GM12878 (cell line): ENCODE results near the gene OPA1. TPM values are rescaled to one million over a fixed set of nuclear protein-coding genes. Genes with fewer than 3 reads are reported as not detected.

Experiments
- ATAC-seq: fragments of 200-7000 bp; cut with Tn5 transposase; 3 replicates; pipeline ENCODE4 v1.9.1; 2020; ENCODE audit warnings: mild to moderate bottlenecking, moderate library complexity
- BruUV-seq: library from RNA; stranded (reverse); fragments of 400-500 nt; replicated peaks from 2 replicates; lab custom pipeline; 2021; lab: Mats Ljungman, UMichigan
- CTCF ChIA-PET: fragments of 300-600 bp; sonication (Branson Sonifier 250); formaldehyde crosslinking; extraction: SDS; loops from one replicate; lab custom pipeline; 2021; ENCODE audit warnings: inconsistent platforms; lab: Yijun Ruan, JAX
- POLR2A ChIA-PET: fragments of 350-600 bp; formaldehyde crosslinking; extraction: SDS; loops from one replicate; lab custom pipeline; 2021; ENCODE audit warnings: inconsistent platforms; lab: Charles Lee
- RAD21 ChIA-PET: fragments of 300-600 bp; sonication (Branson Sonifier 250); formaldehyde crosslinking; loops from one replicate; lab custom pipeline; 2023; ENCODE audit warnings: antibody characterized with exemption; ENCODE audit not compliant: unreplicated experiment; lab: Charles Lee
- SMC1A ChIA-PET: fragments of 300-600 bp; sonication (Branson Sonifier 250); formaldehyde crosslinking; loops from one replicate; lab custom pipeline; 2023; ENCODE audit not compliant: unreplicated experiment, uncharacterized antibody; lab: Charles Lee
- DNase-seq: peaks from one replicate; pipeline ENCODE4 v3.0.0-alpha.2; 2011; ENCODE audit warnings: low read depth, low spot score
- FAIRE-seq: peaks from 3 replicates; lab custom pipeline; 2011; peaks lifted over from hg19 to GRCh38; lab: Jason Lieb, UNC
- H2AFZ ChIP-seq: 2 replicates; pipeline ENCODE4 v1.6.0; 2011; ENCODE audit warnings: low read depth, low read length, control low read depth; ENCODE audit not compliant: control insufficient read depth
- H3K27ac ChIP-seq: 2 replicates; pipeline ENCODE4 v1.5.1; 2011; ENCODE audit warnings: control low read depth; ENCODE audit not compliant: control insufficient read depth, insufficient read depth
- H3K27me3 ChIP-seq, 2 experiments: replicated peaks in 1 of 2; 2 replicates each; pipeline versions ENCODE4 v1.6.0 to v1.6.1; 2011; ENCODE audit warnings: low read length in 1 of 2; ENCODE audit not compliant: control insufficient read depth in 2 of 2, insufficient read depth in 2 of 2
- H3K36me3 ChIP-seq, 2 experiments: 2 replicates each; pipeline ENCODE4 v1.5.1; 2011; ENCODE audit warnings: low read length in 1 of 2; ENCODE audit not compliant: control insufficient read depth in 2 of 2, insufficient read depth in 2 of 2
- H3K4me1 ChIP-seq: 2 replicates; pipeline ENCODE4 v1.6.1; 2011; ENCODE audit warnings: mild to moderate bottlenecking, low read length, moderate library complexity, mixed read lengths; ENCODE audit not compliant: control insufficient read depth, insufficient read depth
- H3K4me2 ChIP-seq: 2 replicates; pipeline ENCODE4 v1.6.0; 2011; ENCODE audit warnings: control low read depth; ENCODE audit not compliant: control insufficient read depth, insufficient read depth
- H3K4me3 ChIP-seq: fragments of 200-600 bp; sonication (generic); 2 replicates; pipeline ENCODE4 v1.5.1; 2016
- H3K79me2 ChIP-seq: 2 replicates; pipeline ENCODE4 v1.6.0; 2011; ENCODE audit warnings: low read length; ENCODE audit not compliant: control insufficient read depth, insufficient read depth
- H3K9ac ChIP-seq: 2 replicates; pipeline ENCODE4 v1.8.0; 2011; ENCODE audit warnings: low read length, control low read depth, mixed read lengths; ENCODE audit not compliant: control insufficient read depth, insufficient read depth
- H3K9me3 ChIP-seq: replicated peaks from 3 replicates; pipeline ENCODE4 v1.5.1; 2011; ENCODE audit warnings: mild to moderate bottlenecking, low read length; ENCODE audit not compliant: control insufficient read depth, insufficient read depth
- H4K20me1 ChIP-seq: 2 replicates; pipeline ENCODE4 v1.6.0; 2011; ENCODE audit not compliant: control insufficient read depth, insufficient read depth
- BCLAF1 ChIP-seq: fragments of 450-650 bp; IDR thresholded peaks from 2 replicates; pipeline ENCODE4 v1.6.1; 2017; ENCODE audit warnings: antibody characterized with exemption, mild to moderate bottlenecking, moderate library complexity
- EZH2 ChIP-seq: IDR thresholded peaks from 2 replicates; pipeline ENCODE4 v1.6.1; 2012; ENCODE audit warnings: low read depth, mild to moderate bottlenecking, control low read depth, inconsistent platforms, low read length, borderline replicate concordance; ENCODE audit not compliant: control insufficient read depth
- SIX5 ChIP-seq: IDR thresholded peaks from 2 replicates; pipeline ENCODE4 v1.6.1; 2011; ENCODE audit warnings: mild to moderate bottlenecking, low read depth, low read length, moderate library complexity; ENCODE audit not compliant: severe bottlenecking
- SKIL ChIP-seq: fragments of 450-650 bp; IDR thresholded peaks from 2 replicates; pipeline ENCODE4 v1.6.1; 2017; ENCODE audit warnings: mild to moderate bottlenecking, low read depth, inconsistent platforms; ENCODE audit not compliant: poor library complexity, severe bottlenecking
- SMARCA5 ChIP-seq: fragments of 450-650 bp; IDR thresholded peaks from 2 replicates; pipeline ENCODE4 v1.6.1; 2017; ENCODE audit warnings: mild to moderate bottlenecking
- TCF3 ChIP-seq: IDR thresholded peaks from 2 replicates; pipeline ENCODE4 v1.6.1; 2012; ENCODE audit warnings: low read depth, mild to moderate bottlenecking, low read length, borderline replicate concordance; ENCODE audit not compliant: insufficient read depth
- WGBS: methylation state at CpG from one replicate; pipeline ENCODE4 v1.1.6; 2016; ENCODE audit warnings: low lambda C conversion rate; ENCODE audit not compliant: insufficient replicate concordance, insufficient coverage; ENCODE audit errors: missing lambda C conversion rate; 5-methylcytosine and 5-hydroxymethylcytosine counted together
- in situ Hi-C: fragments of 300-500 bp; cut with MboI; formaldehyde crosslinking; loops from 9 replicates; pipeline ENCODE4 v1.14.3; 2018; ENCODE audit warnings: mixed read lengths
- intact Hi-C: fragments of 100-400 bp; cut with micrococcal nuclease; formaldehyde crosslinking; loops from one replicate; pipeline ENCODE4 v1.14.2; 2022; ENCODE audit not compliant: unreplicated experiment
- polyA plus RNA-seq, 11 experiments: library from polyadenylated mRNA; depleted of rRNA in 4 of 11; unstranded in 6 of 11; stranded (reverse) in 5 of 11; fragments of >200 nt; fragmentation: Nextera tagmentation in 4 of 11; fragmentation: Illumina TruSeq in 1 of 11; extraction: Ambion mirVana in 4 of 11; extraction: Trizol in 1 of 11; gene quantifications; 1 replicate in 1 of 11; 2 replicates in 10 of 11; pipeline versions ENCODE4 v1.2.1 to v1.2.3, GENCODE V29; 2011 to 2016; ENCODE audit warnings: inconsistent platforms in 2 of 11, missing spikeins in 2 of 11, low read depth in 1 of 11
- total RNA-seq, 4 experiments: library from RNA; depleted of rRNA in 3 of 4; stranded (reverse); fragments of >200 nt in 3 of 4; fragmentation: Illumina TruSeq in 1 of 4; extraction: Trizol in 1 of 4; gene quantifications; 2 replicates each; pipeline versions ENCODE4 v1.2.1 to v1.2.3, GENCODE V29; 2013 to 2021
- TF ChIP-seq, protein P1 (sequence below), 3 experiments: IDR thresholded peaks in 2 of 3; conservative IDR thresholded peaks in 1 of 3; 2 replicates each; pipeline ENCODE4 v1.5.1; 2011; ENCODE audit warnings: low read depth in 3 of 3, low read length in 3 of 3, mild to moderate bottlenecking in 3 of 3, control low read depth in 2 of 3, moderate library complexity in 2 of 3, inconsistent platforms in 1 of 3, mixed read lengths in 1 of 3; ENCODE audit not compliant: control insufficient read depth in 2 of 3, insufficient read depth in 1 of 3; ENCODE audit errors: extremely low read depth in 1 of 3
- TF ChIP-seq, protein P2 (sequence below): IDR thresholded peaks from 2 replicates; pipeline ENCODE4 v1.6.1; 2012; ENCODE audit warnings: improper control_type of control experiment, low read depth, low read length; ENCODE audit not compliant: insufficient replicate concordance

Gene OPA1
- total and polyA plus RNA-seq, 10 of the 15 experiments (the other 5 are each of a cell fraction or from before 2014, with no cell fraction given): 14.7 to 108 (median 59.3) TPM

GRCh38 chr3:193569119-193569518 is 23.9 kb upstream of the OPA1 start:
- no peaks in the 10 kb centered on the region for H3K4me1 ChIP-seq
- DNase-seq: no peak
- H3K9me3 ChIP-seq: no peaks in the 10 kb centered on the region
- intact Hi-C loops (no loop called here), in situ Hi-C loops (no loop called here)
- no peaks in the 10 kb centered on the region for H3K36me3 ChIP-seq
- no peak for FAIRE-seq
- ChIA-PET CTCF (interaction anchor here (1.3 to 1.6 kb wide), 2 partner anchors 109 to 756 kb away, joined by 3 read pairs; no protein-coding TSS in a partner anchor), POLR2A (no interaction called here), RAD21 (no interaction called here), SMC1A (no interaction called here)
- no peaks in the 10 kb centered on the region for H4K20me1 ChIP-seq
- no peak for ATAC-seq
- no peak overlapping the region for H3K9ac ChIP-seq
- no peak overlapping the region for H3K4me2 ChIP-seq
- 44% methylated on average over 2 of the region's 2 CpGs for WGBS
- TF ChIP-seq, protein P1, sequence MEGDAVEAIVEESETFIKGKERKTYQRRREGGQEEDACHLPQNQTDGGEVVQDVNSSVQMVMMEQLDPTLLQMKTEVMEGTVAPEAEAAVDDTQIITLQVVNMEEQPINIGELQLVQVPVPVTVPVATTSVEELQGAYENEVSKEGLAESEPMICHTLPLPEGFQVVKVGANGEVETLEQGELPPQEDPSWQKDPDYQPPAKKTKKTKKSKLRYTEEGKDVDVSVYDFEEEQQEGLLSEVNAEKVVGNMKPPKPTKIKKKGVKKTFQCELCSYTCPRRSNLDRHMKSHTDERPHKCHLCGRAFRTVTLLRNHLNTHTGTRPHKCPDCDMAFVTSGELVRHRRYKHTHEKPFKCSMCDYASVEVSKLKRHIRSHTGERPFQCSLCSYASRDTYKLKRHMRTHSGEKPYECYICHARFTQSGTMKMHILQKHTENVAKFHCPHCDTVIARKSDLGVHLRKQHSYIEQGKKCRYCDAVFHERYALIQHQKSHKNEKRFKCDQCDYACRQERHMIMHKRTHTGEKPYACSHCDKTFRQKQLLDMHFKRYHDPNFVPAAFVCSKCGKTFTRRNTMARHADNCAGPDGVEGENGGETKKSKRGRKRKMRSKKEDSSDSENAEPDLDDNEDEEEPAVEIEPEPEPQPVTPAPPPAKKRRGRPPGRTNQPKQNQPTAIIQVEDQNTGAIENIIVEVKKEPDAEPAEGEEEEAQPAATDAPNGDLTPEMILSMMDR (IDR thresholded peaks at IDR 0.05 in 2 of 3, conservative IDR thresholded peaks at IDR 0.05 in 1 of 3; ENCODE audit: control insufficient read depth in 2 of 3, extremely low read depth in 1 of 3, insufficient read depth in 1 of 3, low read depth in 3 of 3, low read length in 3 of 3): no peak
- TF ChIP-seq, protein P2, sequence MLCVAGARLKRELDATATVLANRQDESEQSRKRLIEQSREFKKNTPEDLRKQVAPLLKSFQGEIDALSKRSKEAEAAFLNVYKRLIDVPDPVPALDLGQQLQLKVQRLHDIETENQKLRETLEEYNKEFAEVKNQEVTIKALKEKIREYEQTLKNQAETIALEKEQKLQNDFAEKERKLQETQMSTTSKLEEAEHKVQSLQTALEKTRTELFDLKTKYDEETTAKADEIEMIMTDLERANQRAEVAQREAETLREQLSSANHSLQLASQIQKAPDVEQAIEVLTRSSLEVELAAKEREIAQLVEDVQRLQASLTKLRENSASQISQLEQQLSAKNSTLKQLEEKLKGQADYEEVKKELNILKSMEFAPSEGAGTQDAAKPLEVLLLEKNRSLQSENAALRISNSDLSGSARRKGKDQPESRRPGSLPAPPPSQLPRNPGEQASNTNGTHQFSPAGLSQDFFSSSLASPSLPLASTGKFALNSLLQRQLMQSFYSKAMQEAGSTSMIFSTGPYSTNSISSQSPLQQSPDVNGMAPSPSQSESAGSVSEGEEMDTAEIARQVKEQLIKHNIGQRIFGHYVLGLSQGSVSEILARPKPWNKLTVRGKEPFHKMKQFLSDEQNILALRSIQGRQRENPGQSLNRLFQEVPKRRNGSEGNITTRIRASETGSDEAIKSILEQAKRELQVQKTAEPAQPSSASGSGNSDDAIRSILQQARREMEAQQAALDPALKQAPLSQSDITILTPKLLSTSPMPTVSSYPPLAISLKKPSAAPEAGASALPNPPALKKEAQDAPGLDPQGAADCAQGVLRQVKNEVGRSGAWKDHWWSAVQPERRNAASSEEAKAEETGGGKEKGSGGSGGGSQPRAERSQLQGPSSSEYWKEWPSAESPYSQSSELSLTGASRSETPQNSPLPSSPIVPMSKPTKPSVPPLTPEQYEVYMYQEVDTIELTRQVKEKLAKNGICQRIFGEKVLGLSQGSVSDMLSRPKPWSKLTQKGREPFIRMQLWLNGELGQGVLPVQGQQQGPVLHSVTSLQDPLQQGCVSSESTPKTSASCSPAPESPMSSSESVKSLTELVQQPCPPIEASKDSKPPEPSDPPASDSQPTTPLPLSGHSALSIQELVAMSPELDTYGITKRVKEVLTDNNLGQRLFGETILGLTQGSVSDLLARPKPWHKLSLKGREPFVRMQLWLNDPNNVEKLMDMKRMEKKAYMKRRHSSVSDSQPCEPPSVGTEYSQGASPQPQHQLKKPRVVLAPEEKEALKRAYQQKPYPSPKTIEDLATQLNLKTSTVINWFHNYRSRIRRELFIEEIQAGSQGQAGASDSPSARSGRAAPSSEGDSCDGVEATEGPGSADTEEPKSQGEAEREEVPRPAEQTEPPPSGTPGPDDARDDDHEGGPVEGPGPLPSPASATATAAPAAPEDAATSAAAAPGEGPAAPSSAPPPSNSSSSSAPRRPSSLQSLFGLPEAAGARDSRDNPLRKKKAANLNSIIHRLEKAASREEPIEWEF: no peak
- TF ChIP-seq BCLAF1 (no peak), TCF3 (no peak), SKIL (no peak), SMARCA5 (no peak), EZH2 (no peak), SIX5 (no peak)
- H3K4me3 ChIP-seq: no peak overlapping the region
- H3K27ac ChIP-seq: no peak overlapping the region
- H3K27me3 ChIP-seq: no peaks in the 10 kb centered on the region
- H3K79me2 ChIP-seq: no peaks in the 10 kb centered on the region
- no peak overlapping the region for H2AFZ ChIP-seq
- BruUV-seq: no TSS peak
